GM12878 (cell line): ENCODE data around the gene ANP32B.

Source experiments
- BRCA1 ChIP-seq: IDR thresholded peaks from 2 replicates; pipeline ENCODE4 v1.6.1; 2011; ENCODE audit warnings: low read depth, low read length, improper control_type of control experiment
- CTCF ChIP-seq, 3 experiments: IDR thresholded peaks in 2 of 3; conservative IDR thresholded peaks in 1 of 3; 2 replicates each; pipeline ENCODE4 v1.5.1; 2011; ENCODE audit warnings: low read depth in 3 of 3, low read length in 3 of 3, mild to moderate bottlenecking in 3 of 3, control low read depth in 2 of 3, moderate library complexity in 2 of 3, inconsistent platforms in 1 of 3, mixed read lengths in 1 of 3; ENCODE audit not compliant: control insufficient read depth in 2 of 3, insufficient read depth in 1 of 3; ENCODE audit errors: extremely low read depth in 1 of 3
- EZH2 ChIP-seq: IDR thresholded peaks from 2 replicates; pipeline ENCODE4 v1.6.1; 2012; ENCODE audit warnings: low read depth, mild to moderate bottlenecking, control low read depth, inconsistent platforms, low read length, borderline replicate concordance; ENCODE audit not compliant: control insufficient read depth
- KDM1A ChIP-seq: fragments of 200-600 bp; sonication (generic); IDR thresholded peaks from 2 replicates; pipeline ENCODE4 v1.6.1; 2016; ENCODE audit warnings: borderline replicate concordance
- NFYB ChIP-seq: IDR thresholded peaks from 2 replicates; pipeline ENCODE4 v1.6.1; 2011; ENCODE audit warnings: low read depth, mild to moderate bottlenecking, low read length, improper control_type of control experiment, moderate library complexity; ENCODE audit not compliant: insufficient read depth
- POLR2A ChIP-seq: IDR thresholded peaks from 2 replicates; pipeline ENCODE4 v1.6.1; 2011; ENCODE audit warnings: low read depth, mild to moderate bottlenecking, low read length
- POLR2AphosphoS5 ChIP-seq: IDR thresholded peaks from 2 replicates; pipeline ENCODE4 v1.6.1; 2011; ENCODE audit warnings: mild to moderate bottlenecking, low read length, inconsistent platforms
- RUNX3 ChIP-seq: IDR thresholded peaks from 2 replicates; pipeline ENCODE4 v1.6.1; 2012; ENCODE audit warnings: low read length, inconsistent platforms
- TAF1 ChIP-seq: IDR thresholded peaks from 2 replicates; pipeline ENCODE4 v1.6.1; 2011; ENCODE audit warnings: mild to moderate bottlenecking, low read depth, low read length, borderline replicate concordance
- TF ChIP-seq, protein P1 (sequence below): fragments of 450-650 bp; IDR thresholded peaks from 2 replicates; pipeline ENCODE4 v1.6.1; 2017; ENCODE audit warnings: mild to moderate bottlenecking, low read depth, inconsistent platforms; ENCODE audit not compliant: poor library complexity, severe bottlenecking
- TF ChIP-seq, protein P2 (sequence below): IDR thresholded peaks from 2 replicates; pipeline ENCODE4 v1.6.1; 2012; ENCODE audit warnings: mild to moderate bottlenecking, low read depth, low read length
- TF ChIP-seq, protein P3 (sequence below): IDR thresholded peaks from 2 replicates; pipeline ENCODE4 v1.6.1; 2012; ENCODE audit warnings: low read depth, low read length, improper control_type of control experiment
- TF ChIP-seq, protein P4 (sequence below): IDR thresholded peaks from 2 replicates; pipeline ENCODE4 v1.6.1; 2012; ENCODE audit warnings: low read length, inconsistent platforms

GRCh38 chr9:97962136-97962535 lies 21.0 kb upstream of the ANP32B start:
- TF ChIP-seq, protein P1, sequence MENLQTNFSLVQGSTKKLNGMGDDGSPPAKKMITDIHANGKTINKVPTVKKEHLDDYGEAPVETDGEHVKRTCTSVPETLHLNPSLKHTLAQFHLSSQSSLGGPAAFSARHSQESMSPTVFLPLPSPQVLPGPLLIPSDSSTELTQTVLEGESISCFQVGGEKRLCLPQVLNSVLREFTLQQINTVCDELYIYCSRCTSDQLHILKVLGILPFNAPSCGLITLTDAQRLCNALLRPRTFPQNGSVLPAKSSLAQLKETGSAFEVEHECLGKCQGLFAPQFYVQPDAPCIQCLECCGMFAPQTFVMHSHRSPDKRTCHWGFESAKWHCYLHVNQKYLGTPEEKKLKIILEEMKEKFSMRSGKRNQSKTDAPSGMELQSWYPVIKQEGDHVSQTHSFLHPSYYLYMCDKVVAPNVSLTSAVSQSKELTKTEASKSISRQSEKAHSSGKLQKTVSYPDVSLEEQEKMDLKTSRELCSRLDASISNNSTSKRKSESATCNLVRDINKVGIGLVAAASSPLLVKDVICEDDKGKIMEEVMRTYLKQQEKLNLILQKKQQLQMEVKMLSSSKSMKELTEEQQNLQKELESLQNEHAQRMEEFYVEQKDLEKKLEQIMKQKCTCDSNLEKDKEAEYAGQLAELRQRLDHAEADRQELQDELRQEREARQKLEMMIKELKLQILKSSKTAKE = no peak
- TF ChIP-seq CTCF (IDR thresholded peaks at IDR 0.05 in 2 of 3, conservative IDR thresholded peaks at IDR 0.05 in 1 of 3; ENCODE audit: control insufficient read depth in 2 of 3, extremely low read depth in 1 of 3, insufficient read depth in 1 of 3, low read depth in 3 of 3, low read length in 3 of 3) (no peak), POLR2A (no peak), RUNX3 (no peak), BRCA1 (no peak), NFYB (no peak), KDM1A (no peak), EZH2 (no peak), POLR2AphosphoS5 (no peak), TAF1 (no peak)
- TF ChIP-seq, protein P2, sequence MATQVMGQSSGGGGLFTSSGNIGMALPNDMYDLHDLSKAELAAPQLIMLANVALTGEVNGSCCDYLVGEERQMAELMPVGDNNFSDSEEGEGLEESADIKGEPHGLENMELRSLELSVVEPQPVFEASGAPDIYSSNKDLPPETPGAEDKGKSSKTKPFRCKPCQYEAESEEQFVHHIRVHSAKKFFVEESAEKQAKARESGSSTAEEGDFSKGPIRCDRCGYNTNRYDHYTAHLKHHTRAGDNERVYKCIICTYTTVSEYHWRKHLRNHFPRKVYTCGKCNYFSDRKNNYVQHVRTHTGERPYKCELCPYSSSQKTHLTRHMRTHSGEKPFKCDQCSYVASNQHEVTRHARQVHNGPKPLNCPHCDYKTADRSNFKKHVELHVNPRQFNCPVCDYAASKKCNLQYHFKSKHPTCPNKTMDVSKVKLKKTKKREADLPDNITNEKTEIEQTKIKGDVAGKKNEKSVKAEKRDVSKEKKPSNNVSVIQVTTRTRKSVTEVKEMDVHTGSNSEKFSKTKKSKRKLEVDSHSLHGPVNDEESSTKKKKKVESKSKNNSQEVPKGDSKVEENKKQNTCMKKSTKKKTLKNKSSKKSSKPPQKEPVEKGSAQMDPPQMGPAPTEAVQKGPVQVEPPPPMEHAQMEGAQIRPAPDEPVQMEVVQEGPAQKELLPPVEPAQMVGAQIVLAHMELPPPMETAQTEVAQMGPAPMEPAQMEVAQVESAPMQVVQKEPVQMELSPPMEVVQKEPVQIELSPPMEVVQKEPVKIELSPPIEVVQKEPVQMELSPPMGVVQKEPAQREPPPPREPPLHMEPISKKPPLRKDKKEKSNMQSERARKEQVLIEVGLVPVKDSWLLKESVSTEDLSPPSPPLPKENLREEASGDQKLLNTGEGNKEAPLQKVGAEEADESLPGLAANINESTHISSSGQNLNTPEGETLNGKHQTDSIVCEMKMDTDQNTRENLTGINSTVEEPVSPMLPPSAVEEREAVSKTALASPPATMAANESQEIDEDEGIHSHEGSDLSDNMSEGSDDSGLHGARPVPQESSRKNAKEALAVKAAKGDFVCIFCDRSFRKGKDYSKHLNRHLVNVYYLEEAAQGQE = no peak
- TF ChIP-seq, protein P3, sequence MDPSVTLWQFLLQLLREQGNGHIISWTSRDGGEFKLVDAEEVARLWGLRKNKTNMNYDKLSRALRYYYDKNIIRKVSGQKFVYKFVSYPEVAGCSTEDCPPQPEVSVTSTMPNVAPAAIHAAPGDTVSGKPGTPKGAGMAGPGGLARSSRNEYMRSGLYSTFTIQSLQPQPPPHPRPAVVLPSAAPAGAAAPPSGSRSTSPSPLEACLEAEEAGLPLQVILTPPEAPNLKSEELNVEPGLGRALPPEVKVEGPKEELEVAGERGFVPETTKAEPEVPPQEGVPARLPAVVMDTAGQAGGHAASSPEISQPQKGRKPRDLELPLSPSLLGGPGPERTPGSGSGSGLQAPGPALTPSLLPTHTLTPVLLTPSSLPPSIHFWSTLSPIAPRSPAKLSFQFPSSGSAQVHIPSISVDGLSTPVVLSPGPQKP = no peak
- TF ChIP-seq, protein P4, sequence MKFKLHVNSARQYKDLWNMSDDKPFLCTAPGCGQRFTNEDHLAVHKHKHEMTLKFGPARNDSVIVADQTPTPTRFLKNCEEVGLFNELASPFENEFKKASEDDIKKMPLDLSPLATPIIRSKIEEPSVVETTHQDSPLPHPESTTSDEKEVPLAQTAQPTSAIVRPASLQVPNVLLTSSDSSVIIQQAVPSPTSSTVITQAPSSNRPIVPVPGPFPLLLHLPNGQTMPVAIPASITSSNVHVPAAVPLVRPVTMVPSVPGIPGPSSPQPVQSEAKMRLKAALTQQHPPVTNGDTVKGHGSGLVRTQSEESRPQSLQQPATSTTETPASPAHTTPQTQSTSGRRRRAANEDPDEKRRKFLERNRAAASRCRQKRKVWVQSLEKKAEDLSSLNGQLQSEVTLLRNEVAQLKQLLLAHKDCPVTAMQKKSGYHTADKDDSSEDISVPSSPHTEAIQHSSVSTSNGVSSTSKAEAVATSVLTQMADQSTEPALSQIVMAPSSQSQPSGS = no peak
